Prostate gland (tissue), 2 donors: ENCODE data around the gene THPO.

Experiments
- CTCF ChIP-seq, 4 experiments: fragments of 200-600 bp in 2 of 4; fragments of 450-650 bp in 2 of 4; sonication (generic) in 2 of 4; IDR thresholded peaks; 1 replicate in 3 of 4; 2 replicates in 1 of 4; pipeline ENCODE4 v1.5.1; 2016 to 2019; ENCODE audit warnings: antibody characterized with exemption in 4 of 4, mild to moderate bottlenecking in 2 of 4, moderate library complexity in 2 of 4
- POLR2A ChIP-seq: fragments of 450-650 bp; IDR thresholded peaks from one replicate; pipeline ENCODE4 v1.6.1; 2016; ENCODE audit warnings: antibody characterized with exemption, mild to moderate bottlenecking

- no peak for TF ChIP-seq POLR2A
- no peak for TF ChIP-seq CTCF (IDR thresholded peaks at IDR 0.05)
Observed at GRCh38 chr3:184378651-184379357, 797 bp upstream of the THPO start.
